ENCODE measurements around the gene RAB44. TPM values are rescaled to one million over a fixed set of nuclear protein-coding genes. Genes with fewer than 3 reads are reported as not detected.

RAB44 gene
- total and polyA plus RNA-seq, 9 of the 15 experiments (the other 6 are each of a cell fraction or from before 2014, with no cell fraction given) = not detected

- peak overlapping the region; percentile 76 to 91 for H3K9ac ChIP-seq (ENCODE audit: insufficient read depth in 1 of 2, low read depth in 2 of 2, low read length in 2 of 2)
- ChIA-PET POLR2A (interaction anchor here (0.6 to 3.3 kb wide), 14 partner anchors 9 to 531 kb away, joined by 3 to 16 read pairs (median 3); no protein-coding TSS in a partner anchor), CTCF (ENCODE audit: low intra/inter-chr PET ratio) (interaction anchor here (1.6 to 3.1 kb wide), 4 partner anchors 52 to 377 kb away, joined by 6 to 27 read pairs (median 17); no protein-coding TSS in a partner anchor)
- FAIRE-seq = no peak
- H4K20me1 ChIP-seq (replicated peaks; ENCODE audit: control insufficient read depth, insufficient read depth, low read length) = no peaks in the 10 kb centered on the region
- H2AFZ ChIP-seq (ENCODE audit: low read depth, low read length) = peak overlapping the region; percentile 85
- in situ Hi-C loops (cut with MboI) (no loop called here), intact Hi-C loops (cut with micrococcal nuclease) (loop anchor here (10.0 kb wide), 1 partner anchor 254 kb away; no protein-coding TSS in a partner anchor)
- peak overlapping the region; percentile 50 for H3K4me3 ChIP-seq
- ATAC-seq = peak; percentile 41
- TSS peak; percentile 70 for BruUV-seq (replicated peaks)
- peak overlapping the region; percentile 68; the same call in 2 of the 3 replicates for H3K27ac ChIP-seq (ENCODE audit: extremely low read depth, low read depth, low read length)
- DNase-seq (ENCODE audit: extremely low read depth in 1 of 4, low spot score in 3 of 4) = peak in 3 of 4 experiments; percentile 62 to 75 (median 64)
- no peaks in the 10 kb centered on the region; the same call in 2 of the 3 replicates for H3K79me2 ChIP-seq (ENCODE audit: control insufficient read depth, insufficient read depth, low read length)
- H3K36me3 ChIP-seq (ENCODE audit: control insufficient read depth, insufficient read depth, low read length) = no peaks in the 10 kb centered on the region
- H3K9me1 ChIP-seq (ENCODE audit: control insufficient read depth, insufficient read depth, low read length) = no peaks in the 10 kb centered on the region
- peak overlapping the region; percentile 83 for H3K4me2 ChIP-seq (ENCODE audit: insufficient read depth, low read length)
- 1% methylated on average over 61 of the region's 61 CpGs for WGBS (ENCODE audit: insufficient coverage, low coverage, missing lambda C conversion rate)
- peaks cover 33 to 40% of the 10 kb centered on the region in 2 experiments for H3K4me1 ChIP-seq (replicated peaks in 1 of 2; ENCODE audit: control insufficient read depth in 2 of 2, insufficient read depth in 2 of 2, low read length in 2 of 2)
- no peaks in the 10 kb centered on the region for H3K9me3 ChIP-seq (replicated peaks; ENCODE audit: control insufficient read depth, insufficient read depth, low read depth, low read length)
- peaks cover 18 to 29% of the 10 kb centered on the region in 2 experiments for H3K27me3 ChIP-seq (ENCODE audit: control insufficient read depth in 2 of 2, insufficient read depth in 2 of 2, low read length in 2 of 2)
- TF ChIP-seq SMARCA5 (IDR thresholded peaks at IDR 0.05) (0 out of 2 replicates have a peak, but pooled peaks have one; percentile 3), HEY1 (CRISPR knock-in tag; IDR thresholded peaks at IDR 0.05; ENCODE audit: borderline replicate concordance) (no peak), FOXM1 (IDR thresholded peaks at IDR 0.05; ENCODE audit: low read depth) (no peak), FOXM1 (CRISPR knock-in tag; IDR thresholded peaks at IDR 0.05; ENCODE audit: low read depth) (peak; percentile 31; the same call in 1 of the 2 replicates), SIN3B (IDR thresholded peaks at IDR 0.05; ENCODE audit: low read depth) (no peak), ZC3H4 (CRISPR knock-in tag; IDR thresholded peaks at IDR 0.05; ENCODE audit: borderline replicate concordance) (peak; percentile 81; the same call in 1 of the 2 replicates), ZNF124 (CRISPR knock-in tag; IDR thresholded peaks at IDR 0.05) (peak; percentile 38; the same call in 1 of the 2 replicates), MXD1 (CRISPR knock-in tag; IDR thresholded peaks at IDR 0.05; ENCODE audit: borderline replicate concordance, poor library complexity, severe bottlenecking) (no peak), ERF (CRISPR knock-in tag; IDR thresholded peaks at IDR 0.05) (peak; percentile 31; the same call in 1 of the 2 replicates), UBTF (IDR thresholded peaks at IDR 0.05; ENCODE audit: borderline replicate concordance in 1 of 2, low read depth in 2 of 2, low read length in 2 of 2) (peak in 1 of 2 experiments; percentile 29; a peak in 1 of 4 replicates), ZNF77 (CRISPR knock-in tag; IDR thresholded peaks at IDR 0.05) (no peak), POLR2H (tag; IDR thresholded peaks at IDR 0.05; ENCODE audit: low read depth) (no peak)
Measured at GRCh38 chr6:36679043-36679833, 18.4 kb upstream of the RAB44 start.

Data from K562 (cell line).